ENCODE measurements around the gene HAPLN2. TPM values are rescaled to one million over a fixed set of nuclear protein-coding genes. Genes with fewer than 3 reads are reported as not detected.

HAPLN2 gene
- total and polyA plus RNA-seq, 2 of the 8 experiments (the other 6 are each of a cell fraction or from before 2014, with no cell fraction given), result 0.19 to 0.51 TPM

DNA sequence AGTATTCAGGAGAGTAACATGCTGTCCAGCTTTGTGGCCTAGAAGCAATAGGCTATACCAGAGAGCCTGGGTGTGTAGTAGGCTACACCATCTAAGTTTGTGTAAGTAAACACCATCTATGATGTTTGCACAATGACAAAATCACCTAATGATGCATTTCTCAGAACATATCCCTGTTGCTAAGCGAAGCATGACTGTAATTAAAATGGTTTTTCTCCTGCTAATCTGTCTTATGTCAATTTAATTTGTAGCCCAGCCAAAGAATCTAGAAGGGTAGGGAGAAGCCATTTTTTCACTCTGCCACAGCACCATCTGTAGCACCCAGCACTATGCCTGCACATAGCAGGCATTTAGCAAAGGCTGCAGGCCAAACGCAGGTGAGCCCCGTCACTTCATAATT is 41.7 kb upstream of the HAPLN2 start:
- ChIA-PET CTCF (ENCODE audit: partially characterized antibody) (interaction anchor here (0.8 to 1.1 kb wide), 4 partner anchors 14 to 192 kb away, joined by 3 to 5 read pairs (median 3); no protein-coding TSS in a partner anchor), POLR2A (ENCODE audit: partially characterized antibody) (interaction anchor here (1.2 to 2.7 kb wide), 2 partner anchors 15 to 120 kb away, joined by 3 to 16 read pairs; partner anchors contain the start of gene NAXE)
- Histone ChIP-seq H3K4me1 (replicated peaks in 1 of 4; ENCODE audit: control insufficient read depth in 3 of 4, insufficient read depth in 4 of 4, low read length in 3 of 4) (no peaks in the 10 kb centered on the region; a peak in 1 of 7 replicates), H4K20me1 (replicated peaks in 1 of 2; ENCODE audit: control insufficient read depth in 1 of 2, insufficient read depth in 2 of 2, low read length in 2 of 2) (no peaks in the 10 kb centered on the region), H3K9me3 (ENCODE audit: insufficient read depth in 2 of 2, low read depth in 1 of 2, low read length in 1 of 2) (no peaks in the 10 kb centered on the region), H3K18ac (ENCODE audit: extremely low read depth, low read length) (no peak overlapping the region), H3K23me2 (ENCODE audit: low read depth, low read length) (no peaks in the 10 kb centered on the region; the same call in 1 of the 2 replicates), H2BK15ac (ENCODE audit: low read length) (no peak overlapping the region), H2BK20ac (ENCODE audit: low read length) (no peak overlapping the region), H3K27me3 (replicated peaks in 1 of 4; ENCODE audit: control insufficient read depth in 3 of 4, extremely low read depth in 1 of 4, insufficient read depth in 3 of 4, low read length in 3 of 4) (no peaks in the 10 kb centered on the region), H3K23ac (ENCODE audit: insufficient read length) (no peak overlapping the region), H3K4ac (replicated peaks; ENCODE audit: insufficient read length, low read depth, low read length) (no peak overlapping the region), H4K5ac (ENCODE audit: insufficient read length, low read depth, low read length) (no peak overlapping the region), H3K79me2 (ENCODE audit: control insufficient read depth in 1 of 2, insufficient read depth in 2 of 2, low read length in 2 of 2) (no peaks in the 10 kb centered on the region), H3K9ac (replicated peaks in 1 of 4; ENCODE audit: extremely low read depth in 1 of 4, low read depth in 3 of 4, low read length in 3 of 4) (no peak overlapping the region), H3K4me3 (ENCODE audit: extremely low read depth in 1 of 4, insufficient read depth in 2 of 4, low read depth in 3 of 4, low read length in 4 of 4) (no peak overlapping the region), H2AFZ (ENCODE audit: low read length) (no peak overlapping the region), H2BK5ac (ENCODE audit: low read depth, low read length) (no peak overlapping the region), H4K91ac (replicated peaks; ENCODE audit: insufficient read length, low read length) (no peak overlapping the region), H2BK12ac (ENCODE audit: low read depth, low read length) (no peak overlapping the region), H3K4me2 (ENCODE audit: insufficient read depth in 1 of 2, low read depth in 2 of 2, low read length in 2 of 2) (no peak overlapping the region), H2BK120ac (replicated peaks; ENCODE audit: low read depth, low read length) (no peak overlapping the region), H3K79me1 (ENCODE audit: low read depth, low read length) (no peaks in the 10 kb centered on the region), H3K56ac (replicated peaks; ENCODE audit: insufficient read length, low read depth, low read length) (no peak overlapping the region), H2AK5ac (ENCODE audit: low read depth, low read length) (no peak overlapping the region), H3K36me3 (ENCODE audit: control insufficient read depth in 2 of 4, insufficient read depth in 4 of 4, low read length in 3 of 4) (no peaks in the 10 kb centered on the region), H3K27ac (ENCODE audit: low read depth, low read length) (no peak overlapping the region), H3K14ac (ENCODE audit: insufficient read length) (no peak overlapping the region), H4K8ac (ENCODE audit: extremely low read depth, insufficient read depth, low read length) (no peak overlapping the region)
- no peak for DNase-seq (ENCODE audit: low read depth in 1 of 2, low spot score in 2 of 2)
- 95% methylated on average over 3 of the region's 3 CpGs; no CpG with 5 or more reads in 1 of the 2 experiments for WGBS, 2 experiments (ENCODE audit: extremely low coverage in 1 of 2, insufficient coverage in 1 of 2, insufficient read length in 1 of 2, insufficient replicate concordance in 2 of 2, low coverage in 1 of 2, low lambda C conversion rate in 2 of 2, missing lambda C conversion rate in 1 of 2)
- FAIRE-seq, result no peak
- TF ChIP-seq, protein P1, sequence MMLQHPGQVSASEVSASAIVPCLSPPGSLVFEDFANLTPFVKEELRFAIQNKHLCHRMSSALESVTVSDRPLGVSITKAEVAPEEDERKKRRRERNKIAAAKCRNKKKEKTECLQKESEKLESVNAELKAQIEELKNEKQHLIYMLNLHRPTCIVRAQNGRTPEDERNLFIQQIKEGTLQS (IDR thresholded peaks at IDR 0.05; ENCODE audit: insufficient read depth, low read depth, low read length), result no peak

Measured in H1 (cell line).